GM23338 (cell line): Measurements from ENCODE around the gene MUL1. TPM values are rescaled to one million over a fixed set of nuclear protein-coding genes. Genes with fewer than 3 reads are reported as not detected.

ENCODE experiments used
- ATAC-seq: fragments of 200-7000 bp; cut with Tn5 transposase; 3 replicates; pipeline ENCODE4 v1.9.1; 2020
- DNase-seq: peaks from one replicate; pipeline ENCODE4 v3.0.0-alpha.2; 2015; ENCODE audit warnings: low spot score
- H2AFZ ChIP-seq: fragments of 200-600 bp; sonication (generic); 2 replicates; pipeline ENCODE4 v1.8.0; 2016; ENCODE audit warnings: antibody characterized with exemption, mild to moderate bottlenecking, moderate library complexity
- H3F3A ChIP-seq: fragments of 200-600 bp; sonication (generic); replicated peaks from 2 replicates; pipeline ENCODE4 v1.8.0; 2017; ENCODE audit warnings: antibody characterized with exemption, mixed run types, low read depth
- H3K27ac ChIP-seq: fragments of 200-600 bp; sonication (generic); 2 replicates; pipeline ENCODE4 v1.6.1; 2016; ENCODE audit warnings: low read depth
- H3K27me3 ChIP-seq: fragments of 200-600 bp; sonication (generic); 2 replicates; pipeline ENCODE4 v1.8.0; 2016; ENCODE audit warnings: mild to moderate bottlenecking, mixed run types, moderate library complexity; ENCODE audit not compliant: insufficient read depth
- H3K36me3 ChIP-seq: fragments of 200-600 bp; sonication (generic); 2 replicates; pipeline ENCODE4 v1.8.0; 2016; ENCODE audit warnings: mild to moderate bottlenecking; ENCODE audit not compliant: insufficient read depth
- H3K4me1 ChIP-seq: fragments of 200-600 bp; sonication (generic); 2 replicates; pipeline ENCODE4 v1.8.0; 2016; ENCODE audit warnings: mild to moderate bottlenecking, moderate library complexity; ENCODE audit not compliant: insufficient read depth
- H3K4me2 ChIP-seq: fragments of 200-600 bp; sonication (generic); 2 replicates; pipeline ENCODE4 v1.7.1; 2017; ENCODE audit warnings: mixed run types
- H3K4me3 ChIP-seq: fragments of 200-600 bp; sonication (generic); 2 replicates; pipeline ENCODE4 v1.6.1; 2016; ENCODE audit warnings: mixed run types
- H3K79me2 ChIP-seq: fragments of 200-600 bp; sonication (generic); replicated peaks from 2 replicates; pipeline ENCODE4 v1.8.0; 2017; ENCODE audit warnings: mild to moderate bottlenecking; ENCODE audit not compliant: insufficient read depth
- H3K9me2 ChIP-seq: fragments of 200-600 bp; sonication (generic); 2 replicates; pipeline ENCODE4 v1.8.0; 2017; ENCODE audit not compliant: insufficient read depth
- H4K20me1 ChIP-seq: fragments of 200-600 bp; sonication (generic); replicated peaks from 2 replicates; pipeline ENCODE4 v1.8.0; 2017; ENCODE audit warnings: mild to moderate bottlenecking; ENCODE audit not compliant: insufficient read depth
- H3K27ac Mint-ChIP-seq: 2 replicates; pipeline ENCODE4 v1.8.0; 2020; ENCODE audit warnings: inconsistent platforms, mild to moderate bottlenecking, moderate library complexity, mixed read lengths
- H3K27me3 Mint-ChIP-seq: 3 replicates; pipeline ENCODE4 v1.8.0; 2022; ENCODE audit warnings: low read depth, mild to moderate bottlenecking, moderate library complexity, mixed read lengths, inconsistent platforms; ENCODE audit not compliant: insufficient read depth, poor library complexity
- H3K36me3 Mint-ChIP-seq: 3 replicates; pipeline ENCODE4 v1.8.0; 2021; ENCODE audit warnings: low read depth, mild to moderate bottlenecking, inconsistent platforms, moderate library complexity, mixed read lengths
- H3K4me1 Mint-ChIP-seq: 3 replicates; pipeline ENCODE4 v1.8.0; 2020; ENCODE audit warnings: mild to moderate bottlenecking, inconsistent platforms, mixed read lengths
- H3K4me3 Mint-ChIP-seq: 3 replicates; pipeline ENCODE4 v1.8.0; 2021; ENCODE audit warnings: moderate library complexity, mild to moderate bottlenecking, inconsistent platforms, mixed read lengths
- H3K9me3 Mint-ChIP-seq: 3 replicates; pipeline ENCODE4 v1.8.0; 2020; ENCODE audit warnings: moderate library complexity, mild to moderate bottlenecking, inconsistent platforms, mixed read lengths
- CTCF ChIP-seq, 2 experiments: fragments of 200-600 bp in 1 of 2; sonication (generic) in 1 of 2; conservative IDR thresholded peaks; 2 replicates each; pipeline versions ENCODE4 v1.5.1 to v1.6.1; 2016 to 2017; ENCODE audit warnings: antibody characterized with exemption in 2 of 2, low read depth in 2 of 2, mild to moderate bottlenecking in 2 of 2, moderate library complexity in 1 of 2
- REST ChIP-seq: IDR thresholded peaks from one replicate; pipeline ENCODE4 v1.6.1; 2018; ENCODE audit warnings: antibody characterized with exemption; ENCODE audit not compliant: unreplicated experiment
- ZNF462 ChIP-seq: fragments of 250-450 bp; sonication (Bioruptor Pico); IDR thresholded peaks from 2 replicates; pipeline ENCODE4 v1.5.0; 2020; ENCODE audit warnings: mild to moderate bottlenecking, moderate library complexity
- polyA plus RNA-seq: library from polyadenylated mRNA; unstranded; fragments of >200 nt; fragmentation: Nextera tagmentation; extraction: Ambion mirVana; gene quantifications from 2 replicates; pipeline ENCODE4 v1.2.1, GENCODE V29; 2016
- total RNA-seq: library from RNA; depleted of rRNA; stranded (reverse); fragments of >200 nt; shearing (Covaris generic); gene quantifications from 2 replicates; pipeline ENCODE4 v1.2.3, GENCODE V29; 2014

Gene MUL1
- total and polyA plus RNA-seq, 2 experiments from 2014 or later = 8.9 to 26.2 TPM

GRCh38 chr1:20493839-20494608 is 13.9 kb downstream of the MUL1 start:
- Mint-ChIP-seq H3K4me1 (peaks cover 10% of the 10 kb centered on the region), H3K27ac (no peak overlapping the region), H3K4me3 (no peak overlapping the region), H3K9me3 (no peaks in the 10 kb centered on the region; the same call in 2 of the 3 replicates), H3K27me3 (peaks cover 11% of the 10 kb centered on the region), H3K36me3 (peaks cover 4% of the 10 kb centered on the region; the same call in 1 of the 3 replicates)
- Histone ChIP-seq H3K79me2 (no peaks in the 10 kb centered on the region), H3F3A (0 out of 2 replicates have a peak, but pooled peaks cover 3% of the 10 kb centered on the region), H3K4me2 (peak overlapping the region; percentile 72), H3K4me1 (peaks cover 10% of the 10 kb centered on the region; the same call in 1 of the 2 replicates), H3K36me3 (no peaks in the 10 kb centered on the region; the same call in 1 of the 2 replicates), H3K4me3 (peak overlapping the region; percentile 43), H3K27me3 (peaks cover 15% of the 10 kb centered on the region), H3K27ac (no peak overlapping the region), H3K9me2 (no peaks in the 10 kb centered on the region), H2AFZ (peak overlapping the region; percentile 78), H4K20me1 (no peaks in the 10 kb centered on the region)
- ATAC-seq (peak; percentile 87), DNase-seq (peak; percentile 93)
- peak; percentile 98 to 100 for TF ChIP-seq CTCF (conservative IDR thresholded peaks at IDR 0.05; ENCODE audit: low read depth in 2 of 2)
- TF ChIP-seq ZNF462 (CRISPR knock-in tag) = no peak
- no peak for TF ChIP-seq REST
